Transverse colon (tissue), 4 donors: ENCODE data around the gene PSME3. TPM values are rescaled to one million over a fixed set of nuclear protein-coding genes. Genes with fewer than 3 reads are reported as not detected.
"Not testable (repeated sequence)": the region's sequence is repeated elsewhere in the genome, so short reads cannot be mapped to it uniquely, and the experiment has no call there.

Experiments used
- DNase-seq: peaks from one replicate; pipeline ENCODE4 v3.0.0-alpha.2; 2019
- H3K27ac ChIP-seq, 4 donors: fragments of 200-600 bp; sonication (generic); 2 replicates each; pipeline ENCODE4 v1.5.1; 2016 to 2018; ENCODE audit warnings: inconsistent platforms in 4 of 4
- H3K27me3 ChIP-seq: fragments of 200-600 bp; sonication (generic); 2 replicates; pipeline ENCODE4 v1.5.1; 2017; ENCODE audit warnings: inconsistent platforms
- H3K36me3 ChIP-seq, 4 donors: fragments of 200-600 bp; sonication (generic); 2 replicates each; pipeline ENCODE4 v1.5.1; 2017 to 2019; ENCODE audit warnings: inconsistent platforms in 4 of 4
- H3K4me1 ChIP-seq, 4 donors: fragments of 200-600 bp; sonication (generic); 2 replicates each; pipeline ENCODE4 v1.5.1; 2017 to 2020; ENCODE audit warnings: inconsistent platforms in 4 of 4
- H3K4me3 ChIP-seq, 4 donors: fragments of 200-600 bp; sonication (generic); 1 replicate in 1 of 4; 2 replicates in 3 of 4; pipeline versions ENCODE4 v1.5.1 to v1.6.1; 2017 to 2019; ENCODE audit warnings: inconsistent platforms in 4 of 4
- H3K9me3 ChIP-seq, 2 donors: fragments of 200-600 bp; sonication (generic); 2 replicates each; pipeline ENCODE4 v1.5.1; 2017 to 2019; ENCODE audit warnings: inconsistent platforms in 2 of 2
- EP300 ChIP-seq: sonication (generic); formaldehyde crosslinking; IDR thresholded peaks from one replicate; pipeline ENCODE4 v1.6.1; 2017; ENCODE audit warnings: antibody characterized with exemption, low read depth
- POLR2A ChIP-seq: fragments of 450-650 bp; IDR thresholded peaks from one replicate; pipeline ENCODE4 v1.6.1; 2016; ENCODE audit warnings: antibody characterized with exemption, mild to moderate bottlenecking, moderate library complexity
- POLR2AphosphoS5 ChIP-seq, 3 donors: sonication (generic); formaldehyde crosslinking; IDR thresholded peaks; one replicate each; pipeline ENCODE4 v1.6.1; 2016; ENCODE audit warnings: antibody characterized with exemption in 3 of 3
- WGBS, 2 donors: methylation state at CpG; one replicate each; pipeline ENCODE4 v1.1.5; 2018; ENCODE audit warnings: low coverage in 1 of 2; 5-methylcytosine and 5-hydroxymethylcytosine counted together
- in situ Hi-C, 4 donors: fragments of 200-750 bp; cut with MboI; loops; one replicate each; pipeline versions ENCODE4 v1.15.0 to v1.15.1; 2017; ENCODE audit warnings: low sequenced_read_pairs in 3 of 4, low pct_ligation_motif_present in 1 of 4, low pct_unique_long_range_greater_than_20kb in 1 of 4
- intact Hi-C: fragments of 100-400 bp; cut with DNase I; formaldehyde crosslinking; loops from one replicate; pipeline ENCODE4 v1.15.1; 2023; ENCODE audit warnings: low total_unique reads
- total RNA-seq, 4 donors: library from RNA; depleted of rRNA; stranded (reverse); fragments of >200 nt; gene quantifications; one replicate each; pipeline ENCODE4 v1.1.0, GENCODE V29; 2016
- TF ChIP-seq, protein P1 (sequence below), 5 experiments: fragments of 200-600 bp in 3 of 5; fragments of 450-650 bp in 2 of 5; sonication (generic) in 3 of 5; IDR thresholded peaks; 1 replicate in 2 of 5; 2 replicates in 3 of 5; pipeline ENCODE4 v1.5.1; 2016 to 2017; ENCODE audit warnings: antibody characterized with exemption in 5 of 5, inconsistent platforms in 3 of 5, mild to moderate bottlenecking in 2 of 5, moderate library complexity in 1 of 5

The PSME3 gene
- total RNA-seq, 4 donors from 2014 or later, result 37.0 to 131 (median 60.4) TPM

DNA sequence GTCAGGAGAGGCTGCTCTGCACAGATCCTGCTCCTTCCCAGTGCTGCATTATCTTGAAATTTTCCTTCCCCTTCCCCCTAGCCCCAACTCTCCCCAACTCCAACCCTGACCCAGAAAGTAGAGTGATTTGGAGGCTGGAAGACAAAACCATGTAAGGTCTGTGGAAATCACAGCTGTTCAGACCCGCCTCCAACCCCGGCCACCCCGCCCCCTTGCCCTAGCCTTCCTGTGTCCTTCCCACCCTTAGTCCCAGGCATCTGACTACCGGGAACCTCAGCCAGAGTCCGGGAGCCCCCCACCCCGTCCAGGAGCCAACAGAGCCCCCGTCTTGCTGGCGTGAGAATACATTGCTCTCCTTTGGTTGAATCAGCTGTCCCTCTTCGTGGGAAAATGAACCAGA, 17.8 kb downstream of the PSME3 start, which contains the start of gene AOC3:
AOC3 (plus strand) TSS at position 246 of the 400 bp plus-strand sequence; CDS start at position 391, 145 bp downstream.
- Histone ChIP-seq H3K36me3 (no peaks in the 10 kb centered on the region), H3K27me3 (peaks cover 23% of the 10 kb centered on the region), H3K9me3 (no peaks in the 10 kb centered on the region), H3K4me3 (peak within 1 kb of the TSS; percentile 18 to 46 (median 27)), H3K27ac (peak within 1 kb of the TSS; percentile 76 to 85 (median 79)), H3K4me1 (peaks cover 5 to 20% (median 15%) of the 10 kb centered on the region in 4 donors)
- TF ChIP-seq EP300, result no peak
- TF ChIP-seq POLR2A, result no peak
- TF ChIP-seq, protein P1, sequence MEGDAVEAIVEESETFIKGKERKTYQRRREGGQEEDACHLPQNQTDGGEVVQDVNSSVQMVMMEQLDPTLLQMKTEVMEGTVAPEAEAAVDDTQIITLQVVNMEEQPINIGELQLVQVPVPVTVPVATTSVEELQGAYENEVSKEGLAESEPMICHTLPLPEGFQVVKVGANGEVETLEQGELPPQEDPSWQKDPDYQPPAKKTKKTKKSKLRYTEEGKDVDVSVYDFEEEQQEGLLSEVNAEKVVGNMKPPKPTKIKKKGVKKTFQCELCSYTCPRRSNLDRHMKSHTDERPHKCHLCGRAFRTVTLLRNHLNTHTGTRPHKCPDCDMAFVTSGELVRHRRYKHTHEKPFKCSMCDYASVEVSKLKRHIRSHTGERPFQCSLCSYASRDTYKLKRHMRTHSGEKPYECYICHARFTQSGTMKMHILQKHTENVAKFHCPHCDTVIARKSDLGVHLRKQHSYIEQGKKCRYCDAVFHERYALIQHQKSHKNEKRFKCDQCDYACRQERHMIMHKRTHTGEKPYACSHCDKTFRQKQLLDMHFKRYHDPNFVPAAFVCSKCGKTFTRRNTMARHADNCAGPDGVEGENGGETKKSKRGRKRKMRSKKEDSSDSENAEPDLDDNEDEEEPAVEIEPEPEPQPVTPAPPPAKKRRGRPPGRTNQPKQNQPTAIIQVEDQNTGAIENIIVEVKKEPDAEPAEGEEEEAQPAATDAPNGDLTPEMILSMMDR (IDR thresholded peaks at IDR 0.05), result no peak
- TF ChIP-seq POLR2AphosphoS5 (IDR thresholded peaks at IDR 0.05), result peak in 1 of 3 donors; percentile 25
- in situ Hi-C loops, result loop anchor here in 1 of 4 donors (10.0 kb wide), 1 partner anchor 74 kb away; no protein-coding TSS in a partner anchor
- 20 to 29% methylated on average over 1 to 9 of the region's 9 CpGs for WGBS, 2 donors
- peak; percentile 38 for DNase-seq
- intact Hi-C loops, result no loop called here

GRCh38 chr17:42851371-42852240, 18.4 kb downstream of the PSME3 start:
- WGBS, 2 donors, result 78% methylated on average over 10 of the region's 28 CpGs; no CpG with 5 or more reads in 1 of the 2 donors
- Histone ChIP-seq H3K27me3 (peaks cover 23% of the 10 kb centered on the region), H3K4me1 (peaks cover 5 to 20% (median 15%) of the 10 kb centered on the region in 4 donors), H3K27ac (peak overlapping the region; percentile 76 to 85 (median 79)), H3K4me3 (peak overlapping the region; percentile 18 to 46 (median 27))
- H3K36me3 ChIP-seq, intact Hi-C loops, DNase-seq, H3K9me3 ChIP-seq: not testable (repeated sequence)
- TF ChIP-seq POLR2AphosphoS5 (IDR thresholded peaks at IDR 0.05), result peak in 2 of 3 donors; percentile 17 to 25
- in situ Hi-C loops, result loop anchor here in 1 of 4 donors (10.0 kb wide), 1 partner anchor 73 kb away; no protein-coding TSS in a partner anchor

- TF ChIP-seq POLR2AphosphoS5 (IDR thresholded peaks at IDR 0.05) (no peak), EP300 (no peak), POLR2A (no peak)
- TF ChIP-seq, protein P1 (IDR thresholded peaks at IDR 0.05), result no peak
- Histone ChIP-seq H3K27ac (peak overlapping the region; percentile 76 to 85 (median 79)), H3K4me1 (peaks cover 5 to 20% (median 15%) of the 10 kb centered on the region in 4 donors), H3K4me3 (peak overlapping the region; percentile 1 to 46 (median 27)), H3K9me3 (no peaks in the 10 kb centered on the region), H3K27me3 (peaks cover 23% of the 10 kb centered on the region), H3K36me3 (no peaks in the 10 kb centered on the region)
- DNase-seq, result no peak
- intact Hi-C loops (no loop called here), in situ Hi-C loops (loop anchor here in 1 of 4 donors (10.0 kb wide), 1 partner anchor 72 kb away; no protein-coding TSS in a partner anchor)
- 78% methylated on average over 15 of the region's 15 CpGs; no CpG with 5 or more reads in 1 of the 2 donors for WGBS, 2 donors
Observed at GRCh38 chr17:42852351-42852750, 19.2 kb downstream of the PSME3 start.

GRCh38 chr17:42853004-42853403, 19.8 kb downstream of the PSME3 start:
- Histone ChIP-seq H3K27ac (peak overlapping the region; percentile 76 to 85 (median 79)), H3K9me3 (no peaks in the 10 kb centered on the region), H3K27me3 (peaks cover 23% of the 10 kb centered on the region), H3K4me1 (peaks cover 5 to 20% (median 15%) of the 10 kb centered on the region in 4 donors), H3K36me3 (no peaks in the 10 kb centered on the region), H3K4me3 (peak overlapping the region in 3 of 4 donors; percentile 26 to 46 (median 28))
- WGBS, 2 donors, result 48 to 67% methylated on average over 3 to 4 of the region's 4 CpGs
- DNase-seq, result no peak
- in situ Hi-C loops, result loop anchor here in 1 of 4 donors (10.0 kb wide), 1 partner anchor 72 kb away; no protein-coding TSS in a partner anchor
- TF ChIP-seq, protein P1 (IDR thresholded peaks at IDR 0.05), result no peak
- TF ChIP-seq POLR2A (peak; percentile 15), POLR2AphosphoS5 (IDR thresholded peaks at IDR 0.05) (peak; percentile 4 to 46 (median 12)), EP300 (no peak)
- intact Hi-C loops, result no loop called here
